HUES64 (cell line): Measurements from ENCODE around the gene FMO3.

Source experiments
- H3K27ac ChIP-seq: 2 replicates; pipeline ENCODE4 v1.7.0; 2013; ENCODE audit warnings: low read depth, low read length, inconsistent platforms
- H3K27me3 ChIP-seq: 2 replicates; pipeline ENCODE4 v1.6.1; 2013; ENCODE audit warnings: mild to moderate bottlenecking, low read length; ENCODE audit not compliant: insufficient read depth
- H3K36me3 ChIP-seq: 2 replicates; pipeline ENCODE4 v1.6.1; 2013; ENCODE audit warnings: mild to moderate bottlenecking, low read length; ENCODE audit not compliant: insufficient read depth
- H3K4me1 ChIP-seq: 2 replicates; pipeline ENCODE4 v1.6.1; 2013; ENCODE audit warnings: mild to moderate bottlenecking, low read length, moderate library complexity; ENCODE audit not compliant: insufficient read depth
- H3K4me3 ChIP-seq: 2 replicates; pipeline ENCODE4 v1.5.1; 2013; ENCODE audit warnings: mild to moderate bottlenecking, low read length, moderate library complexity
- H3K9ac ChIP-seq: 2 replicates; pipeline ENCODE4 v1.6.1; 2013; ENCODE audit warnings: mild to moderate bottlenecking, low read depth, low read length
- H3K9me3 ChIP-seq: 2 replicates; pipeline ENCODE4 v1.6.1; 2013; ENCODE audit warnings: low read depth, low read length; ENCODE audit not compliant: insufficient read depth
- WGBS: fragments of 150-250, 120-280 bp; methylation state at CpG from one replicate; pipeline ENCODE4 v1.1.7; 2013; ENCODE audit warnings: missing lambda C conversion rate; 5-methylcytosine and 5-hydroxymethylcytosine counted together

The FMO3 gene

DNA sequence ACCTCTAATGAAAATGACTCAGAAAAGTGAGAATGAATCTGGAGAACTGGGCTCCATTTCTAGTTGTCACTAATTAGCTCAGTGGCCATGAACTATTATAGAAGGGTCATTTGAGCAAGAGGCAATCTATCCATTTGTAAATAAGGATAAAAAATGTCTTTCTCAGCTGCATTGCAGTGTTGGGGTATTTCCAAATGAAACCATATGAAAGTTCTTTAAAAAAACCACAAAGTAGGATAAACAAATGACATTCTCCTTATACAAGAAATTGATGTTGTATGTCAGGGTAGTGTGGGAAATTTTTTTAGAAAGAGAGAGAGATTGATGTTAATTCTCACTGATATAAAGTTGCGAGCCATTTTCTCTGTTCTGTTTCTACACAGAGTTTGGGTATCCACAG is 26.0 kb downstream of the FMO3 start:
- Histone ChIP-seq H3K4me3 (no peak overlapping the region), H3K9ac (no peak overlapping the region), H3K4me1 (no peaks in the 10 kb centered on the region; the same call in 1 of the 2 replicates), H3K27me3 (no peaks in the 10 kb centered on the region), H3K36me3 (no peaks in the 10 kb centered on the region), H3K9me3 (no peaks in the 10 kb centered on the region), H3K27ac (no peak overlapping the region)
- 100% methylated on average over 1 of the region's 1 CpG for WGBS

DNA sequence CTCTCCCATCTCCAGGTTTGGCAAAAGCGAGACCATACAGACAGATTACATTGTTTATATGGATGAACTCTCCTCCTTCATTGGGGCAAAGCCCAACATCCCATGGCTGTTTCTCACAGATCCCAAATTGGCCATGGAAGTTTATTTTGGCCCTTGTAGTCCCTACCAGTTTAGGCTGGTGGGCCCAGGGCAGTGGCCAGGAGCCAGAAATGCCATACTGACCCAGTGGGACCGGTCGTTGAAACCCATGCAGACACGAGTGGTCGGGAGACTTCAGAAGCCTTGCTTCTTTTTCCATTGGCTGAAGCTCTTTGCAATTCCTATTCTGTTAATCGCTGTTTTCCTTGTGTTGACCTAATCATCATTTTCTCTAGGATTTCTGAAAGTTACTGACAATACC is 26.4 kb downstream of the FMO3 start:
- Histone ChIP-seq H3K27ac (no peak overlapping the region), H3K4me1 (no peaks in the 10 kb centered on the region; the same call in 1 of the 2 replicates), H3K9ac (no peak overlapping the region), H3K4me3 (no peak overlapping the region), H3K36me3 (no peaks in the 10 kb centered on the region), H3K27me3 (no peaks in the 10 kb centered on the region), H3K9me3 (no peaks in the 10 kb centered on the region)
- WGBS: 96% methylated on average over 6 of the region's 6 CpGs

DNA sequence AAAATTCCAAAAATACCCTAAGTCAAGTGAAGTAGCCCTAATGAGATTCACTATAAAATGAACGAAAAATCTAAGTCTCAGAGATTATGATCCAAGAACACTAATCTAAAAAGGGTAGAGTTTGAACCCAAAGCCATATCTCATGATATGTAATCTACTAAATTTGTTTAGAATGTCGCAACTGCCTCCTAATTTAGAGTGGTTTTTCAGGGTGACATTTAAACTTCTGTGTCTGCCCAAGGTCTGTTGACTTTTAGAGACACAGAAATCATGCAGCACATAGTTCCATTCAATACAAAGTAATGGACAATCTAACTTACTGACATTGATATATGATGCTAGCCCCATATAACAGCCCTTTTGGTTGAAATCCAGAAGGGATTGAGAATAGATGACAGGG is 28.9 kb downstream of the FMO3 start:
- H3K9me3 ChIP-seq: no peaks in the 10 kb centered on the region
- no peak overlapping the region for H3K27ac ChIP-seq
- H3K9ac ChIP-seq: no peak overlapping the region
- H3K36me3 ChIP-seq: no peaks in the 10 kb centered on the region
- H3K4me1 ChIP-seq: no peaks in the 10 kb centered on the region
- no peaks in the 10 kb centered on the region for H3K27me3 ChIP-seq
- 100% methylated on average over 2 of the region's 2 CpGs for WGBS
- no peak overlapping the region for H3K4me3 ChIP-seq

- Histone ChIP-seq H3K27me3 (no peaks in the 10 kb centered on the region), H3K4me1 (no peaks in the 10 kb centered on the region), H3K36me3 (no peaks in the 10 kb centered on the region), H3K27ac (no peak overlapping the region), H3K4me3 (no peak overlapping the region), H3K9ac (no peak overlapping the region), H3K9me3 (no peaks in the 10 kb centered on the region)
Measured at GRCh38 chr1:171122299-171122698, 31.6 kb downstream of the FMO3 start.

DNA sequence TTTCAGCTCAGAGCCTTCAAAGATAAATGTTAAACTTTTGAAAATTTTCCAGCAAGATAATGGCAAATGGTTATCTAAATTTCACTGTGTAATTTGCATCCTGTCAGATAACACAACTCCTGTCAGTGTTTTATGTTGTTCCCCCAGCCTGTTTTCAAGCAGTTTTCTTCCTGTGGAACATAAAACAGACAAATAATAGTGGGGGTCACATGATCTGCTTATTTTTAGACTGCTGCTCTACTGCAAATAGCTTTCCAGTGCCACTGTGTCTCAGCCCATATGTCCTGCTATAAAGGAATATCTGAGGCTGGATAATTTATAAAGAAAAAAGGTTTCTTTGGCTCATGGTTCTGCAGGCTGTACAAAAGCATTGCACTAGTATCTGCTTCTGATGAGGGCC is 32.2 kb downstream of the FMO3 start:
- no peak overlapping the region for H3K27ac ChIP-seq

GRCh38 chr1:171126504-171126903 is 35.8 kb downstream of the FMO3 start:
- no peaks in the 10 kb centered on the region for H3K36me3 ChIP-seq
- no peak overlapping the region for H3K9ac ChIP-seq
- H3K4me3 ChIP-seq: no peak overlapping the region
- H3K27me3 ChIP-seq: no peaks in the 10 kb centered on the region
- H3K9me3 ChIP-seq: no peaks in the 10 kb centered on the region
- no peak overlapping the region for H3K27ac ChIP-seq
- H3K4me1 ChIP-seq: no peaks in the 10 kb centered on the region
- 94% methylated on average over 4 of the region's 4 CpGs for WGBS

More for the DNA sequence above, 32.2 kb downstream of the FMO3 start:
- Histone ChIP-seq H3K27me3 (no peaks in the 10 kb centered on the region), H3K9me3 (no peaks in the 10 kb centered on the region), H3K4me3 (no peak overlapping the region), H3K36me3 (no peaks in the 10 kb centered on the region), H3K9ac (no peak overlapping the region), H3K4me1 (no peaks in the 10 kb centered on the region)

DNA sequence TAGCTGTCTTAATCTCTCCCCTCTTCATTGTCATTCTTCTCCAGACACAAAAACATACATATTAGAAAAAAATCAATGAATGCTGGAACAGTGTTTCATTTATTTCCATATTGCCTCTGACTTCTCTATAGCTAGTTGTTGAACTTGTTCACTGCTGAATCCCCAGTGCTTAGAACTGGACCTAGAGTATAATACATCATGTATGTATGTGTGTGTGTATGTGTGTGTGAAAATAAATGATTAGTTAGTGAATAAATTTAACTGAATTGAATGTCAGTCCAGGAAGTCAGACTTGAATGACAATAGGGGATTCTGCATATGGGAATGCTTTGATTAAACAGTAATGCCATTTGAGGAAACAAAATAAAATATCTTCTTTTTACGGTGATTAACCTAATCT is 36.4 kb downstream of the FMO3 start:
- no peaks in the 10 kb centered on the region for H3K27me3 ChIP-seq
- no peak overlapping the region for H3K4me3 ChIP-seq
- H3K9ac ChIP-seq: no peak overlapping the region
- 92% methylated on average over 1 of the region's 1 CpG for WGBS
- no peaks in the 10 kb centered on the region for H3K36me3 ChIP-seq
- H3K9me3 ChIP-seq: no peaks in the 10 kb centered on the region
- H3K4me1 ChIP-seq: no peaks in the 10 kb centered on the region
- H3K27ac ChIP-seq: no peak overlapping the region

- H3K4me1 ChIP-seq: no peaks in the 10 kb centered on the region
- no peak overlapping the region for H3K4me3 ChIP-seq
- no peaks in the 10 kb centered on the region for H3K36me3 ChIP-seq
- H3K27ac ChIP-seq: no peak overlapping the region
- WGBS: 95% methylated on average over 2 of the region's 2 CpGs
- H3K9ac ChIP-seq: no peak overlapping the region
- no peaks in the 10 kb centered on the region for H3K27me3 ChIP-seq
- no peaks in the 10 kb centered on the region for H3K9me3 ChIP-seq
Measured at GRCh38 chr1:171127501-171127900, 36.8 kb downstream of the FMO3 start.

GRCh38 chr1:171128463-171128862 is 37.8 kb downstream of the FMO3 start:
- H3K27ac ChIP-seq: no peak overlapping the region
- H3K9ac ChIP-seq: no peak overlapping the region
- no peak overlapping the region for H3K4me3 ChIP-seq
- no peaks in the 10 kb centered on the region for H3K4me1 ChIP-seq
- H3K27me3 ChIP-seq: no peaks in the 10 kb centered on the region
- H3K9me3 ChIP-seq: no peaks in the 10 kb centered on the region
- no peaks in the 10 kb centered on the region for H3K36me3 ChIP-seq

- H3K9me3 ChIP-seq: no peaks in the 10 kb centered on the region
- 89% methylated on average over 3 of the region's 3 CpGs for WGBS
- peaks cover 11% of the 10 kb centered on the region; the same call in 1 of the 2 replicates for H3K4me1 ChIP-seq
- no peaks in the 10 kb centered on the region for H3K27me3 ChIP-seq
- no peak overlapping the region for H3K4me3 ChIP-seq
- no peaks in the 10 kb centered on the region for H3K36me3 ChIP-seq
- H3K27ac ChIP-seq: no peak overlapping the region
- H3K9ac ChIP-seq: no peak overlapping the region
Measured at GRCh38 chr1:171134204-171134923, 43.7 kb downstream of the FMO3 start.

DNA sequence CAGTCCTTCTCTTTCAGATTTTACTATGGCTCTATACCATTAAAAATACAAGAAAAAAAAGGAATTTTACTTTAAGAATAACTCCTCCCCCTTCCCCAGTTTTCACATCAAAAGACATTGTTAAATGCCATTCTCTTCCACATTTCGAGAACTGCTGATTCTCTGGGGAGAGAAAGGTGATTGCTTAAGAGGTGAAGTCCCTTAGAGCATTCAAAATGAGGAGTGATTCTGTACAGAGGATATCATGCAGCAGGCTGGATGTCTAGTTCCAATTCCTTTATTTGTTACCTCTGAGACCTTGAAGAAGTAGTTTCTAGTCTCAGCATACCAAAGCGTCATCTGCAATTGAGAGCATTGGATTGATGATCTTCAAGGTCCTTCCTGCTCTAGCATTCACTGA is 46.9 kb downstream of the FMO3 start:
- no peak overlapping the region for H3K4me3 ChIP-seq
- H3K4me1 ChIP-seq: peaks cover 17% of the 10 kb centered on the region; the same call in 1 of the 2 replicates
- H3K27ac ChIP-seq: no peak overlapping the region
- no peaks in the 10 kb centered on the region for H3K27me3 ChIP-seq
- H3K9me3 ChIP-seq: no peaks in the 10 kb centered on the region
- H3K9ac ChIP-seq: no peak overlapping the region
- no peaks in the 10 kb centered on the region for H3K36me3 ChIP-seq
- WGBS: 85% methylated on average over 2 of the region's 2 CpGs

DNA sequence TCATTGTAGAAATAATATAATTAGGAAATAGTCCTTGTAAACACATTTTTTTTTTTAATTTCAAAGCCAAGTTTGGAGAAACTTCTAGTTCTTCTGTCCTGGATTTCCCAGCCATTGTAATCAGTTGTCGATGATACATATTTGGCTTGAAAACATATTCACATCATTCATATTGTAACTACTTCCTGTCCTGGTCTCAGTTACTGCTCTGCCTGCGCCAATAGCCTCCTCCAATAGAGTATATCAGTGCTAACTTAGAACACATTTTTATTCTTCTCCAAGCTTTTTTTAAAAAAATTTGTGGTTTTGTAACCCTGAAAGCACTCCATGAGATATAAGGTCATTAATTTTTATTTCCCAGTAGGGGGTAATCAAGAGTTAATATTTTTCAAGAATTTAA is 48.3 kb downstream of the FMO3 start:
- no peaks in the 10 kb centered on the region for H3K9me3 ChIP-seq
- H3K4me3 ChIP-seq: no peak overlapping the region
- WGBS: 95% methylated on average over 2 of the region's 2 CpGs
- H3K36me3 ChIP-seq: no peaks in the 10 kb centered on the region
- H3K9ac ChIP-seq: no peak overlapping the region
- H3K27me3 ChIP-seq: no peaks in the 10 kb centered on the region
- H3K4me1 ChIP-seq: peaks cover 21% of the 10 kb centered on the region; the same call in 1 of the 2 replicates
- no peak overlapping the region for H3K27ac ChIP-seq
